Esophagus muscularis mucosa (tissue), 3 donors: ENCODE results near the gene CMTM2.

Experiments
- CTCF ChIP-seq, 3 experiments: fragments of 200-600 bp in 2 of 3; fragments of 450-650 bp in 1 of 3; sonication (generic) in 2 of 3; IDR thresholded peaks; one replicate each; pipeline ENCODE4 v1.5.1; 2017 to 2019; ENCODE audit warnings: antibody characterized with exemption in 3 of 3, mild to moderate bottlenecking in 2 of 3, moderate library complexity in 1 of 3
- POLR2A ChIP-seq: fragments of 450-650 bp; IDR thresholded peaks from one replicate; pipeline ENCODE4 v1.6.1; 2017; ENCODE audit warnings: antibody characterized with exemption, moderate library complexity, mild to moderate bottlenecking, low read depth
- POLR2AphosphoS5 ChIP-seq, 2 donors: sonication (generic); formaldehyde crosslinking; IDR thresholded peaks; one replicate each; pipeline ENCODE4 v1.6.1; 2017; ENCODE audit warnings: antibody characterized with exemption in 2 of 2

GRCh38 chr16:66635406-66635805, 56.1 kb downstream of the CMTM2 start:
- no peak for TF ChIP-seq POLR2AphosphoS5 (IDR thresholded peaks at IDR 0.05)
- TF ChIP-seq CTCF (IDR thresholded peaks at IDR 0.05): no peak
- no peak for TF ChIP-seq POLR2A
